NOMO-1 treated with dmso at 0.1 percent for 144 hours (cell line): ENCODE data around the gene CCL3.
"Not testable (repeated sequence)": the region's sequence is repeated elsewhere in the genome, so short reads cannot be mapped to it uniquely, and the experiment has no call there.

ENCODE experiments used
- DNase-seq: peaks from one replicate; lab custom pipeline; 2025; ENCODE audit not compliant: unreplicated experiment; lab: John Stamatoyannopoulos, UW

The CCL3 gene

DNA sequence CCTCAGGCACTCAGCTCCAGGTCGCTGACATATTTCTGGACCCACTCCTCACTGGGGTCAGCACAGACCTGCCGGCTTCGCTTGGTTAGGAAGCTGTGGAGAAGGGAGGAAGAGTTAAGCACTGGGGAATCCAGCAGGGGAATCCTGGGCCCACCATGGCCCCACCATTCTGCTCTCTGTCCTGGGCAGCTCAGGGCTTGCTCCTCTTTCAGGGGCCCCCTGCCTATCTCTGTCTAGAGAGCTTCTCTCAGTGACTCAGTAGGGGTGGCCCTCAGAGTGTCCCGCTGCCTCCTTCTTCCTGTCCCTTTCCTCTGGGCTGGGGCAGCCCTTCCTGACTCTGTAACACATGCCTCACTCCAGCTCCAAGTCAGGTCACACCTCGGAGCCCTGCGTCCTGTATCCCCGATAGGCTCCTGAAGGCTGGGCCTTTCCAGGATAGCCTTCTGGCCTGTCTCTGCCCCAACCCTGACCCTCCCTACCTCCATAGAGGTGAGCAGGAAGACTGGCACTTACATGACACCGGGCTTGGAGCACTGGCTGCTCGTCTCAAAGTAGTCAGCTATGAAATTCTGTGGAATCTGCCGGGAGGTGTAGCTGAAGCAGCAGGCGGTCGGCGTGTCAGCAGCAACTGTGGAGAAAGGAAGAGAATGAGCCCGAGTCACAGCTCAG is 1.1 kb downstream of the CCL3 start:
- no peak for DNase-seq

GRCh38 chr17:36087897-36088572 is 1.9 kb downstream of the CCL3 start:
- DNase-seq, result not testable (repeated sequence)

DNA sequence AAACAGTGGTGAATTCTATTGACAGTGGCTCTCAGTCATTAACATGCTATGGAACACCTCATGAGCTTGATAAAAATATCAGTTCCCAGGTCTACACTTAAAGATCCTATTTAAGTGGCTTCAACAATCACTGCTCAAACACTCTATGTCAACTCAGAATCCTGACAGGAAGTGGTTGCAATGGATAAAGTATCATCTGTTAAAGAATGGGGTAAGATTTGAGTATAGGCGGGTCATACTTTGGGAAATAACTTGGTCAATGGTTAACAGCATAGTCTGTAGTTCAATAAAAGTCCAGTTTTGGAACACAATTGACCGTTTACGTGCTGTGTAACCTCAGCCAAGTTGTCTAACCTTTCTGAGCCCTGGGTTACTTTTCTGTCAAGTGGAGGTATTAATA is 2.5 kb downstream of the CCL3 start:
- not testable (repeated sequence) for DNase-seq

- DNase-seq, result no peak
These were observed 3.2 kb downstream of the CCL3 start for GRCh38 chr17:36086791-36087190.

DNA sequence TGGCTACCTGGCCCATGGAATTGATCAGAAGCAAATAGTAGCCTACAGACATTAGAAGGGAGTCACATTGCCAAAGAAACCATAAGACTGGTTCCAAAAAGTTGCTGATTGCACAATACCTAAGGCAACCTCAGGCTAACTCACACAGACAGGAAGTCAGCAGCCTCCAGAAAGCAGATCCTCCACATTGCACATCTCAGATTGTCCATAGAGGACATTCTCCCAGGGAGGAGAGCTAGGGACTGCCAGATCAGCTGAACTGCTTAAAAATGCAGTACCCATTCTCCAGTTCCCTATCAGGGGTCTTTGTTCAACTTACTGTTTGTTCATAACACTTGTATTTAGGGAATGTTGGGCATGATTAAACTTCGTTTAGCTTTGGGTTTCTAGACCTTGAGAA is 4.2 kb downstream of the CCL3 start:
- DNase-seq, result peak; percentile 32

- not testable (repeated sequence) for DNase-seq
These were observed 6.3 kb downstream of the CCL3 start for GRCh38 chr17:36083691-36084090.

DNA sequence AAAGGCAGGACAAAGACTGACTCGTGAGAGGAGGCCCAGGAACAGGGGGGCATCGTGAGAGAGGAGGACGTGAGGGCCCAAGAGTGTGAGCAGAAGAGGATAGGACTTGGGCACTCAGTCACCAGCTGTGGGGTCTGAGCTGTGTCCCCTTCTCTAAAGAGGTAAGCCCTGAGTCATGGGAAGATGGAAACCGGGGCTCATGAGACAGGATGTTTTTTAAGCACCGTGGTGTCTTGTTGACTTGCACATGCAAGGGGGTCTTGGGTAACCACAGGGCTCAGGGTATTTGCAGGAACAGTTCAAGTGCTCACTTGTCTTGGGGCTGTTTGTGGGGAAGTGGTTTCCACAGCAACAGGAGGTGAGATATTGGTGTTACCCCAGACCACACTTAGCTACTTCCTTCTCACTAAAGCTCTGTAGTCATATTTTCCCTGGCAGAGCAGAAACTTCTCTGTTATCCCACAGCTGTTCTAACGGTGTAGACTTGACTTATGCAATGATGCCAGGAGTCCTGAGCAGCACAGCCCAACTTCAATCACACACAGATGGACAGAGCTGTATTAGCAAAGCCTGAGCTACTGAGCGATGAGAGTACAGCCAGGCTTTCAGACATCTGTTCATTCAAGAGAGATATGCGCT is 7.3 kb downstream of the CCL3 start:
- DNase-seq, result peak; percentile 93

DNA sequence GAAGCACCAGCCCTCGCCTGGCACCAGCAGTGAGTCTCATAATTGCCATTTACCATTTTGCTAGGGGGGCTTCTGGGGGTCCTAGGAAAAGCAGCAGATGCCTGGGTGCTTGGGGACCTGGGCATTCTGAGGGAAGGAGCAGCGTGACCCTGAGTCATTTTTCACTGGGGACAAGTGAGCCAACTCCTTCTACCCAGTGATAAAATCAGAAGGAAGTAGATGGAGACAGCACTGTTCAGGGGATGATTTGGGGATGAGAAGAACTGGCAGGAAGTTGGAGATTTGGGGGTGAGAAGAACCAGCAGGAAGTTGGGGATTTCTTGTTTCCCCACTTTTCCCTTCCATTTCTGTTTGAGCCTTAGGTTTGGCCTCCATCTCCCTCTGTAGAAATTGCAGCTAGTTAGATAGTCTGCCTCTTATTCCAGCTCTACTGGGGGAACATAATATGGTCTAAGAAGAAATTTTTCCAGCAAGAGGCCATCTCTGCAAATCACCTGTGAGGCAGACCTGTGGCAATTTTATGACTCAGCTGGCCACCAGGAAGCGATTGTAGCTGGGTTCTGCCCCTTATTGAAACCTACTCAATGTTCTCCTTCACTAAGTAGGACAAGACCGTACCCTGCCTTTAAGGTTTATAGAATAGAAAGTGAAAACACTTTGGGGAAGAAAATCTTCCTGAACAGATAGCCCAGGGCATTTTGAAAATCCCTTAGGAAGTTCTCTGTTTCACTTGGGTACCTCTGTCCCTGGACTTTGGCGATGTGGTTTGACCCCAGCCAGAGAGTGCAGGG is 8.1 kb downstream of the CCL3 start:
- DNase-seq, result not testable (repeated sequence)

- no peak for DNase-seq
These were observed 15.6 kb downstream of the CCL3 start for GRCh38 chr17:36074365-36074764.

GRCh38 chr17:36072431-36073121 is 17.4 kb downstream of the CCL3 start:
- DNase-seq, result peak; percentile 12

DNA sequence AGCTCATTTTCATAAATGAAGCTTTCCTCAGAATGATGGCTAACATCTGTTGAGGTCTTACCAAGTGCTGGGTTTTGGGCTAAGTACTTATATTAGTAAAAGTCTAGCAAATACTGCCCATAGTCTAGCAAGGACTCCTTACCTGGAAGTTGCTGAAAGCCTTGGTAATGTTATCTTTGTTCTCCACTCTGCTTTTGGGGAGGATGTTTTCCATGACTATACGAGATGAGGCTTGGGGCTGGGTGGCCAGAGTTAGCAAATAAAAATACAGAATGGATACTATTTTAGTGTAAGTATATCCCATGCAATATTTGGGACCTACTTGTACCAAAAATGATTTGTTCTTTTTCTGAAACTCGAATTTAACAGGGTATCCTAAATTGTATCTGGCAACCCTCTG is 18.2 kb downstream of the CCL3 start:
- DNase-seq, result no peak

DNA sequence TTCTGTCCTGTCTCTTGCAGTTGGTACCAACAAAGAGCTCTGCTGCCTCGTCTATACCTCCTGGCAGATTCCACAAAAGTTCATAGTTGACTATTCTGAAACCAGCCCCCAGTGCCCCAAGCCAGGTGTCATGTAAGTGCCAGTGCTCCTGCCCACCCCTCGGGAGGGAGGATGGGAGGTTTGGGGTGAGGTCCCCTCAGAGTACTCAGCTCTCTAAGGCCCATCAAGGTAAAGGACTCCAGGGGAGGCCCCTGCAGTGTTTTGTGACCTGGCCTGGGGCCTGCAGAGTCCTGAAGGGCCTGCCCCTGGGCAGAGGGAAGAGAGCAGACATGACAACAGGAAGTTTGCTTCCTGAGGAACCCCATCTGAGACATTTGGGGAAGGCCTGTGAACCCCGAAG is 19.5 kb downstream of the CCL3 start:
- DNase-seq, result no peak

DNA sequence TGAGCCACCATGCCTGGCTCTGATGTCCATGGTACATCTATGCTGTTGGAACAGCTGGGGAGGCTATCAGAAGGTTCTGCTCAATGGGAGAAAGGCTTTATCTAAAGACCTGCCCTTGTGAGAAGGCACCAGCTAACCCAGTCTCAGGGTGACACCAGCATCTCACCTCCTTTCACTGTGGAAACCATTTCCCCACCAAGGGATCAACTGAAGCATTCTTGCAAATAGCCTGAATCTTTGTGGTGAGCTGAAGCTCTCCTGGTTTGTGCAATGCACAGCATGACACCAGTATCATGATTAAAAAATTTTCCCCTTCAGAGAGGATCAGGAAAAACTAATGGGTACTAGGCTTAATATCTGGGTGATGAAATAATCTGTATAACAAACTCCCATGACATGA is 20.8 kb downstream of the CCL3 start:
- DNase-seq, result no peak

GRCh38 chr17:36068524-36068923 is 21.4 kb downstream of the CCL3 start:
- DNase-seq, result no peak

DNA sequence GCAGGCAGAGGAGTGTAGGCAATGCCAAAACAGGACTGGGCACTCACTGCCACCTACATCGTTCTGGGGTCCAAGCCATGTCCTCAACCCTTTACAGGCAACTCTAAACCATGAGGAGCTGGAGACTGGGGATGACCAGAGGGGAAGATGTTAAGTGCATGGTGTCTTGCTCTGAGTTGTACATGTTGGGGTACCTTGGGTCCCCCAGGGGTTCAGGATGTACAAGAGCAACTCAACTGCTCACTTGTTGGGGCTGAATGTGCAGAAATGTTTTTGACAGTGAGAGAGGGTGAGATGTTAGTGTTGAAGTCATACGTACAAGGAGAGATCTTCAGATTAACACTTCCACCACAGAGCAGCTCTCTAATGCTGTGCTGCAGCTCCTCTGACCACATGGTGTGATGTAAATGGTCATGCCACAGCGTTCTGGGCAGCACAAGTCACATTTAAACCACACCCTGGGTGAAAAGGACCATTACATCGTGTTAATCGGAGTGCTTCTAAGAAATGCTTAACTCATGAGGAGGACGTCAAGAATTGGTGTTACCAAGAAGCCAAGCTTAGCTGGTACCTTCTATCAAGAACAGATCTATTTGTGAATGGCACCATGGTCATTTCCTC is 23.5 kb downstream of the CCL3 start:
- DNase-seq, result no peak

GRCh38 chr17:36063786-36064541 is 26.0 kb downstream of the CCL3 start, which contains the start of gene CCL18:
Gene CCL18 (plus strand): TSS chr17:36064272. CDS start chr17:36064343, 71 bp downstream.
- no peak for DNase-seq

DNA sequence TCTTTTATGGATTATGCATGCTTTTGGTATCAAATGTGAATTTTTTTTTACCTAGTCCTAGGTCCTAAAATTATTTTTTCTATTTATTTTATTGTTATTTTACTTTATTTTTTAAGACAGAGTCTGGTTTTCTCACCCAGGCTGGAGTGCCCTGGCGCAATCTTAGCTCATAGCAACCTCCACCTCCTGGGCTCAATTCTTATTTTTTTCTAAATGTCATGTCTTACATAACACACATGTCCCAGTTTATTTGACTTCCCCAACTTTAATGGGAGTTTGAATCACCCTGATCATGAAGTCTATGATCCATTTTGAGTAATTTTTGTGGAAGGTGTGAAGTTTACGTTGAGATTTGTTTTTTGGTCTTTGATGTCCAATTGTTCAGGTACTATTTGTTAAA is 29.1 kb downstream of the CCL3 start:
- no peak for DNase-seq

GRCh38 chr17:36059406-36059805 is 30.5 kb downstream of the CCL3 start:
- DNase-seq, result no peak

GRCh38 chr17:36057911-36058310 is 32.0 kb downstream of the CCL3 start:
- no peak for DNase-seq
